Suppressor macrophage treated with lipopolysaccharide for 1 hour (primary cell): Measurements from ENCODE around the gene TET3.
A peak's percentile ranks its signal among the peaks of the same experiment; 100 is the strongest.

ENCODE experiments used
- DNase-seq, 3 donors: peaks; one replicate each; pipeline ENCODE4 v3.0.0-alpha.2; 2020 to 2022

The TET3 gene

GRCh38 chr2:74007121-74007520, 22.4 kb downstream of the TET3 start:
- DNase-seq, result no peak

- no peak for DNase-seq
Measured at GRCh38 chr2:74007711-74008110, 23.0 kb downstream of the TET3 start.

GRCh38 chr2:74008761-74009395, 24.2 kb downstream of the TET3 start:
- no peak for DNase-seq

- no peak for DNase-seq
Measured at GRCh38 chr2:74009577-74009976, 24.9 kb downstream of the TET3 start.

GRCh38 chr2:74010087-74010541, 25.4 kb downstream of the TET3 start:
- no peak for DNase-seq

- no peak for DNase-seq
Measured at GRCh38 chr2:74011246-74011645, 26.5 kb downstream of the TET3 start.

- DNase-seq, result no peak
Measured at GRCh38 chr2:74014813-74015212, 30.1 kb downstream of the TET3 start.

- DNase-seq, result no peak
Measured at GRCh38 chr2:74017223-74017622, 32.5 kb downstream of the TET3 start.

GRCh38 chr2:74019516-74019915, 34.8 kb downstream of the TET3 start:
- DNase-seq, result no peak

- peak; percentile 94 to 97 (median 95) for DNase-seq
Measured at GRCh38 chr2:74020702-74021406, 36.1 kb downstream of the TET3 start.

GRCh38 chr2:74021407-74021755, 36.7 kb downstream of the TET3 start:
- no peak for DNase-seq

- no peak for DNase-seq
Measured at GRCh38 chr2:74024216-74024615, 39.5 kb downstream of the TET3 start.

GRCh38 chr2:74025971-74026612, 41.4 kb downstream of the TET3 start:
- peak; percentile 62 to 69 (median 63) for DNase-seq

GRCh38 chr2:74026687-74027241, 42.1 kb downstream of the TET3 start:
- DNase-seq, result peak; percentile 69 to 83 (median 76)

- no peak for DNase-seq
Measured at GRCh38 chr2:74027496-74027895, 42.8 kb downstream of the TET3 start.

- DNase-seq, result no peak
Measured at GRCh38 chr2:74028290-74028689, 43.6 kb downstream of the TET3 start.

GRCh38 chr2:74028741-74029140, 44.0 kb downstream of the TET3 start:
- no peak for DNase-seq

- DNase-seq, result peak in 2 of 3 donors; percentile 44 to 48
Measured at GRCh38 chr2:74029714-74030397, 45.1 kb downstream of the TET3 start.

- DNase-seq, result peak; percentile 37 to 47 (median 46)
Measured at GRCh38 chr2:74031221-74031620, 46.5 kb downstream of the TET3 start.

- DNase-seq, result no peak
Measured at GRCh38 chr2:74031959-74032287, 47.2 kb downstream of the TET3 start.

- no peak for DNase-seq
Measured at GRCh38 chr2:74033375-74033774, 48.7 kb downstream of the TET3 start.
